GM12872 (cell line): ENCODE data around the gene CCDC57.

ENCODE experiments used
- TF ChIP-seq, protein P1 (sequence below): IDR thresholded peaks from 3 replicates; pipeline ENCODE4 v1.5.1; 2011; ENCODE audit warnings: low read depth, mild to moderate bottlenecking, low read length, moderate library complexity; ENCODE audit not compliant: insufficient read depth

CCDC57 gene

GRCh38 chr17:82193520-82194220 lies 19.0 kb downstream of the CCDC57 start:
- TF ChIP-seq, protein P1, sequence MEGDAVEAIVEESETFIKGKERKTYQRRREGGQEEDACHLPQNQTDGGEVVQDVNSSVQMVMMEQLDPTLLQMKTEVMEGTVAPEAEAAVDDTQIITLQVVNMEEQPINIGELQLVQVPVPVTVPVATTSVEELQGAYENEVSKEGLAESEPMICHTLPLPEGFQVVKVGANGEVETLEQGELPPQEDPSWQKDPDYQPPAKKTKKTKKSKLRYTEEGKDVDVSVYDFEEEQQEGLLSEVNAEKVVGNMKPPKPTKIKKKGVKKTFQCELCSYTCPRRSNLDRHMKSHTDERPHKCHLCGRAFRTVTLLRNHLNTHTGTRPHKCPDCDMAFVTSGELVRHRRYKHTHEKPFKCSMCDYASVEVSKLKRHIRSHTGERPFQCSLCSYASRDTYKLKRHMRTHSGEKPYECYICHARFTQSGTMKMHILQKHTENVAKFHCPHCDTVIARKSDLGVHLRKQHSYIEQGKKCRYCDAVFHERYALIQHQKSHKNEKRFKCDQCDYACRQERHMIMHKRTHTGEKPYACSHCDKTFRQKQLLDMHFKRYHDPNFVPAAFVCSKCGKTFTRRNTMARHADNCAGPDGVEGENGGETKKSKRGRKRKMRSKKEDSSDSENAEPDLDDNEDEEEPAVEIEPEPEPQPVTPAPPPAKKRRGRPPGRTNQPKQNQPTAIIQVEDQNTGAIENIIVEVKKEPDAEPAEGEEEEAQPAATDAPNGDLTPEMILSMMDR, result no peak

- TF ChIP-seq, protein P1, result no peak
Observed at GRCh38 chr17:82188001-82188961, 24.4 kb downstream of the CCDC57 start.

GRCh38 chr17:82187500-82187899 lies 25.1 kb downstream of the CCDC57 start:
- TF ChIP-seq, protein P1, result no peak

GRCh38 chr17:82186221-82186620 lies 26.4 kb downstream of the CCDC57 start:
- TF ChIP-seq, protein P1, result no peak

- TF ChIP-seq, protein P1, result no peak
Observed at GRCh38 chr17:82184761-82185160, 27.9 kb downstream of the CCDC57 start.

- TF ChIP-seq, protein P1, result no peak
Observed at GRCh38 chr17:82180776-82181528, 31.7 kb downstream of the CCDC57 start.
